ENCODE data around the gene CNOT1. TPM values are rescaled to one million over a fixed set of nuclear protein-coding genes. Genes with fewer than 3 reads are reported as not detected.
"Not testable (repeated sequence)": the region's sequence is repeated elsewhere in the genome, so short reads cannot be mapped to it uniquely, and the experiment has no call there.

Gene CNOT1
- total RNA-seq, 1 experiment from 2014 or later: 198 TPM

GRCh38 chr16:58649707-58650106 lies 20.1 kb upstream of the CNOT1 start:
- H3K4me3 ChIP-seq (ENCODE audit: insufficient read depth, low read depth, low read length): no peak overlapping the region
- no peak for DNase-seq
- no peaks in the 10 kb centered on the region for H3K27me3 ChIP-seq (ENCODE audit: control insufficient read depth, insufficient read depth, low read length)
- no peaks in the 10 kb centered on the region for H3K36me3 ChIP-seq (replicated peaks; ENCODE audit: control insufficient read depth, insufficient read depth, low read length)

- no peak overlapping the region for H3K4me3 ChIP-seq (ENCODE audit: insufficient read depth, low read depth, low read length)
- no peak for DNase-seq
- H3K36me3 ChIP-seq (replicated peaks; ENCODE audit: control insufficient read depth, insufficient read depth, low read length): no peaks in the 10 kb centered on the region
- no peaks in the 10 kb centered on the region for H3K27me3 ChIP-seq (ENCODE audit: control insufficient read depth, insufficient read depth, low read length)
These were observed 17.5 kb upstream of the CNOT1 start for GRCh38 chr16:58647107-58647506.

- DNase-seq: no peak
- no peak overlapping the region for H3K4me3 ChIP-seq (ENCODE audit: insufficient read depth, low read depth, low read length)
- no peaks in the 10 kb centered on the region for H3K27me3 ChIP-seq (ENCODE audit: control insufficient read depth, insufficient read depth, low read length)
- H3K36me3 ChIP-seq (replicated peaks; ENCODE audit: control insufficient read depth, insufficient read depth, low read length): no peaks in the 10 kb centered on the region
These were observed 15.3 kb upstream of the CNOT1 start for GRCh38 chr16:58644765-58645487.

GRCh38 chr16:58644108-58644507 lies 14.5 kb upstream of the CNOT1 start:
- Histone ChIP-seq H3K27me3 (ENCODE audit: control insufficient read depth, insufficient read depth, low read length) (no peaks in the 10 kb centered on the region), H3K36me3 (replicated peaks; ENCODE audit: control insufficient read depth, insufficient read depth, low read length) (no peaks in the 10 kb centered on the region), H3K4me3 (ENCODE audit: insufficient read depth, low read depth, low read length) (no peak overlapping the region)
- no peak for DNase-seq

GRCh38 chr16:58640949-58641348 lies 11.3 kb upstream of the CNOT1 start:
- DNase-seq: no peak
- Histone ChIP-seq H3K4me3 (ENCODE audit: insufficient read depth, low read depth, low read length) (no peak overlapping the region), H3K36me3 (replicated peaks; ENCODE audit: control insufficient read depth, insufficient read depth, low read length) (no peaks in the 10 kb centered on the region), H3K27me3 (ENCODE audit: control insufficient read depth, insufficient read depth, low read length) (no peaks in the 10 kb centered on the region)

- Histone ChIP-seq H3K27me3 (ENCODE audit: control insufficient read depth, insufficient read depth, low read length) (no peaks in the 10 kb centered on the region), H3K36me3 (replicated peaks; ENCODE audit: control insufficient read depth, insufficient read depth, low read length) (no peaks in the 10 kb centered on the region), H3K4me3 (ENCODE audit: insufficient read depth, low read depth, low read length) (no peak overlapping the region)
- no peak for DNase-seq
These were observed 10.2 kb upstream of the CNOT1 start for GRCh38 chr16:58639836-58640235.

- Histone ChIP-seq H3K27me3 (ENCODE audit: control insufficient read depth, insufficient read depth, low read length) (no peaks in the 10 kb centered on the region), H3K4me3 (ENCODE audit: insufficient read depth, low read depth, low read length) (no peak overlapping the region), H3K36me3 (replicated peaks; ENCODE audit: control insufficient read depth, insufficient read depth, low read length) (no peaks in the 10 kb centered on the region)
- DNase-seq: no peak
These were observed 9.6 kb upstream of the CNOT1 start for GRCh38 chr16:58639230-58639629.

- peak; percentile 50 for DNase-seq
- Histone ChIP-seq H3K36me3 (replicated peaks; ENCODE audit: control insufficient read depth, insufficient read depth, low read length) (no peaks in the 10 kb centered on the region), H3K27me3 (ENCODE audit: control insufficient read depth, insufficient read depth, low read length) (no peaks in the 10 kb centered on the region), H3K4me3 (ENCODE audit: insufficient read depth, low read depth, low read length) (no peak overlapping the region)
These were observed 8.8 kb upstream of the CNOT1 start for GRCh38 chr16:58638148-58639036.

- H3K27me3 ChIP-seq (ENCODE audit: control insufficient read depth, insufficient read depth, low read length); DNase-seq: not testable (repeated sequence)
These were observed 7.4 kb upstream of the CNOT1 start for GRCh38 chr16:58637021-58637420.

GRCh38 chr16:58636466-58636865 lies 6.8 kb upstream of the CNOT1 start:
- Histone ChIP-seq H3K4me3 (ENCODE audit: insufficient read depth, low read depth, low read length) (no peak overlapping the region), H3K27me3 (ENCODE audit: control insufficient read depth, insufficient read depth, low read length) (no peaks in the 10 kb centered on the region), H3K36me3 (replicated peaks; ENCODE audit: control insufficient read depth, insufficient read depth, low read length) (no peaks in the 10 kb centered on the region)
- no peak for DNase-seq

More at GRCh38 chr16:58637021-58637420, 7.4 kb upstream of the CNOT1 start:
- not testable (repeated sequence) for H3K4me3 ChIP-seq (ENCODE audit: insufficient read depth, low read depth, low read length); H3K36me3 ChIP-seq (replicated peaks; ENCODE audit: control insufficient read depth, insufficient read depth, low read length)

- H3K4me3 ChIP-seq (ENCODE audit: insufficient read depth, low read depth, low read length): no peak overlapping the region
- DNase-seq: no peak
- H3K36me3 ChIP-seq (replicated peaks; ENCODE audit: control insufficient read depth, insufficient read depth, low read length): no peaks in the 10 kb centered on the region
- no peaks in the 10 kb centered on the region for H3K27me3 ChIP-seq (ENCODE audit: control insufficient read depth, insufficient read depth, low read length)
These were observed 5.9 kb upstream of the CNOT1 start for GRCh38 chr16:58635502-58635901.

GRCh38 chr16:58634265-58634802 lies 4.7 kb upstream of the CNOT1 start:
- DNase-seq: no peak
- H3K36me3 ChIP-seq (replicated peaks; ENCODE audit: control insufficient read depth, insufficient read depth, low read length): no peaks in the 10 kb centered on the region
- H3K27me3 ChIP-seq (ENCODE audit: control insufficient read depth, insufficient read depth, low read length): no peaks in the 10 kb centered on the region
- no peak overlapping the region for H3K4me3 ChIP-seq (ENCODE audit: insufficient read depth, low read depth, low read length)

- H3K4me3 ChIP-seq (ENCODE audit: insufficient read depth, low read depth, low read length): peak overlapping the region; percentile 100
- H3K36me3 ChIP-seq (replicated peaks; ENCODE audit: control insufficient read depth, insufficient read depth, low read length): peaks cover under 1% of the 10 kb centered on the region
- peak; percentile 23 for DNase-seq
- no peaks in the 10 kb centered on the region for H3K27me3 ChIP-seq (ENCODE audit: control insufficient read depth, insufficient read depth, low read length)
These were observed 537 bp downstream of the CNOT1 start for GRCh38 chr16:58628845-58629732.

- DNase-seq: no peak
- Histone ChIP-seq H3K27me3 (ENCODE audit: control insufficient read depth, insufficient read depth, low read length) (no peaks in the 10 kb centered on the region), H3K4me3 (ENCODE audit: insufficient read depth, low read depth, low read length) (no peak overlapping the region), H3K36me3 (replicated peaks; ENCODE audit: control insufficient read depth, insufficient read depth, low read length) (peaks cover 7% of the 10 kb centered on the region)
These were observed 5.4 kb downstream of the CNOT1 start for GRCh38 chr16:58624209-58624608.

Measured in H7 (cell line).